Tibial nerve (tissue), 4 donors: ENCODE measurements around the gene ADGRG1.

Experiments
- CTCF ChIP-seq, 5 experiments: fragments of 200-600 bp in 3 of 5; fragments of 450-650 bp in 2 of 5; sonication (generic) in 3 of 5; IDR thresholded peaks; one replicate each; pipeline ENCODE4 v1.5.1; 2016 to 2019; ENCODE audit warnings: antibody characterized with exemption in 5 of 5, mild to moderate bottlenecking in 3 of 5, moderate library complexity in 2 of 5
- EP300 ChIP-seq, 2 donors: sonication (generic); formaldehyde crosslinking; IDR thresholded peaks; one replicate each; pipeline ENCODE4 v1.6.1; 2017; ENCODE audit warnings: antibody characterized with exemption in 2 of 2, mild to moderate bottlenecking in 1 of 2
- POLR2A ChIP-seq, 2 donors: fragments of 450-650 bp; IDR thresholded peaks; one replicate each; pipeline ENCODE4 v1.6.1; 2017; ENCODE audit warnings: antibody characterized with exemption in 2 of 2, mild to moderate bottlenecking in 2 of 2, moderate library complexity in 2 of 2

- TF ChIP-seq CTCF (IDR thresholded peaks at IDR 0.05) (no peak), POLR2A (IDR thresholded peaks at IDR 0.05) (no peak), EP300 (IDR thresholded peaks at IDR 0.05) (no peak)
Measured at GRCh38 chr16:57679767-57680482, 51.5 kb downstream of the ADGRG1 start.
